CD4-positive, alpha-beta T cell (primary cell): Measurements from ENCODE around the gene ZNF627. TPM values are rescaled to one million over a fixed set of nuclear protein-coding genes. Genes with fewer than 3 reads are reported as not detected.

Experiments
- ATAC-seq: fragments of 200-7000 bp; cut with Tn5 transposase; one replicate; pipeline ENCODE4 v1.10.0; 2022; ENCODE audit warnings: mild to moderate bottlenecking; ENCODE audit not compliant: poor library complexity
- CTCF ChIA-PET: fragments of 350-600 bp; sonication (Branson Sonifier 250); formaldehyde crosslinking; loops from one replicate; lab custom pipeline; 2021; ENCODE audit warnings: antibody characterized with exemption, inconsistent platforms; lab: Charles Lee
- POLR2A ChIA-PET: fragments of 350-600 bp; sonication (Branson Sonifier 250); formaldehyde crosslinking; loops from one replicate; lab custom pipeline; 2021; ENCODE audit warnings: antibody characterized with exemption, inconsistent platforms; lab: Charles Lee
- DNase-seq, 14 experiments: peaks; one replicate each; pipeline ENCODE4 v3.0.0-alpha.2; 2013 to 2020; ENCODE audit warnings: mixed read lengths in 2 of 14
- H3K27ac ChIP-seq, 2 donors: one replicate each; pipeline versions ENCODE4 v1.5.1 to v1.7.0; 2013; ENCODE audit warnings: low read length in 2 of 2, low read depth in 1 of 2, mild to moderate bottlenecking in 1 of 2
- H3K27me3 ChIP-seq, 2 experiments: 1 replicate in 1 of 2; 2 replicates in 1 of 2; pipeline versions ENCODE4 v1.6.1 to v1.7.0; 2013; ENCODE audit warnings: low read length in 2 of 2, control low read depth in 1 of 2, mild to moderate bottlenecking in 1 of 2, moderate library complexity in 1 of 2; ENCODE audit not compliant: insufficient read depth in 2 of 2, control insufficient read depth in 1 of 2
- H3K36me3 ChIP-seq: one replicate; pipeline ENCODE4 v1.6.1; 2013; ENCODE audit warnings: low read length, control low read depth; ENCODE audit not compliant: insufficient read depth
- H3K4me1 ChIP-seq: one replicate; pipeline ENCODE4 v1.6.1; 2013; ENCODE audit warnings: low read length, control low read depth; ENCODE audit not compliant: insufficient read depth
- H3K4me3 ChIP-seq: one replicate; pipeline ENCODE4 v1.5.1; 2013; ENCODE audit warnings: mild to moderate bottlenecking, low read length, moderate library complexity
- H3K9me3 ChIP-seq, 2 experiments: 1 replicate in 1 of 2; 2 replicates in 1 of 2; pipeline versions ENCODE4 v1.6.1 to v1.7.0; 2013; ENCODE audit warnings: low read length in 2 of 2, mild to moderate bottlenecking in 2 of 2, control low read depth in 1 of 2, moderate library complexity in 1 of 2; ENCODE audit not compliant: control insufficient read depth in 1 of 2, insufficient read depth in 1 of 2
- H3K27ac Mint-ChIP-seq: one replicate; pipeline ENCODE4 v1.8.0; 2020; ENCODE audit warnings: mixed read lengths
- H3K27me3 Mint-ChIP-seq: one replicate; pipeline ENCODE4 v1.8.0; 2021; ENCODE audit warnings: mixed read lengths
- H3K36me3 Mint-ChIP-seq: one replicate; pipeline ENCODE4 v1.8.0; 2021; ENCODE audit warnings: low read depth, mixed read lengths
- H3K4me1 Mint-ChIP-seq: one replicate; pipeline ENCODE4 v1.8.0; 2021; ENCODE audit warnings: low read depth, mixed read lengths
- H3K4me3 Mint-ChIP-seq: one replicate; pipeline ENCODE4 v1.8.0; 2020; ENCODE audit warnings: mild to moderate bottlenecking, mixed read lengths
- H3K9me3 Mint-ChIP-seq: one replicate; pipeline ENCODE4 v1.8.0; 2020; ENCODE audit warnings: mixed read lengths
- intact Hi-C, 2 experiments: fragments of 100-400 bp; cut with DNase I in 1 of 2; cut with micrococcal nuclease in 1 of 2; formaldehyde crosslinking; loops; one replicate each; pipeline versions ENCODE4 v1.15.1 to v1.9.0; 2023 to 2025; cut with DNase I, micrococcal nuclease
- total RNA-seq, 174 experiments: library from RNA in 2 of 174; stranded (reverse) in 2 of 174; gene quantifications; one replicate each; pipeline ENCODE4 v1.2.3 and lab custom pipeline; 2021 to 2026
- TF ChIP-seq, protein P1 (sequence below): fragments of 200-600 bp; IDR thresholded peaks from one replicate; pipeline ENCODE4 v1.8.0; 2022; ENCODE audit warnings: antibody characterized with exemption, mild to moderate bottlenecking

The ZNF627 gene
- total RNA-seq, 2 experiments from 2014 or later: 11.7 to 12.7 TPM

DNA sequence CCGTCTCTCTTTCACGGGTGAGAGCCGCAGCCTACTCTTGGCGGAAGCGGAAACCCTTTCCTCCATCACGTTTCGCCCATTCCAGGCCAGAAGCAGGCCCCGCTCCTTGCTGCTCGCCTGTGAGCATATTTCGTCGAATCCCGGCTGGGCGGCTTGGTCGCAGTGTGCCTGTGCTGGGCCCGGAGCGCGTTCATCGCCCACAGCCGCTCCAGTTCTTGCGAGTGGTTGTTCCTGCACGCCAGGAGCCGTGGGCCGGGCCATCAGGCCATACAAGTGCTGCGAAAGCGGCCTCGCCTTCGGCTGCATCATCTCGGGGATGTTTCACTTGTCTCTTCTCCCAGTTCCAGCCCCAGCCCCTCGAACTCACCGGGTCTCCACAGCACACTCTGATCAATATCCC lies 65.0 kb downstream of the ZNF627 start:
- Mint-ChIP-seq H3K4me3 (no peak overlapping the region), H3K27ac (no peak overlapping the region), H3K9me3 (no peaks in the 10 kb centered on the region), H3K27me3 (no peaks in the 10 kb centered on the region), H3K36me3 (no peaks in the 10 kb centered on the region), H3K4me1 (no peaks in the 10 kb centered on the region)
- no peaks in the 10 kb centered on the region for H3K36me3 ChIP-seq
- DNase-seq (no peak), ATAC-seq (no peak)
- H3K9me3 ChIP-seq: peaks cover 0 to 8% of the 10 kb centered on the region in 2 experiments
- intact Hi-C loops: no loop called here
- no peak overlapping the region for H3K27ac ChIP-seq
- H3K4me1 ChIP-seq: no peaks in the 10 kb centered on the region
- ChIA-PET CTCF (no interaction called here), POLR2A (no interaction called here)
- H3K27me3 ChIP-seq: no peaks in the 10 kb centered on the region
- no peak overlapping the region for H3K4me3 ChIP-seq
- TF ChIP-seq, protein P1, sequence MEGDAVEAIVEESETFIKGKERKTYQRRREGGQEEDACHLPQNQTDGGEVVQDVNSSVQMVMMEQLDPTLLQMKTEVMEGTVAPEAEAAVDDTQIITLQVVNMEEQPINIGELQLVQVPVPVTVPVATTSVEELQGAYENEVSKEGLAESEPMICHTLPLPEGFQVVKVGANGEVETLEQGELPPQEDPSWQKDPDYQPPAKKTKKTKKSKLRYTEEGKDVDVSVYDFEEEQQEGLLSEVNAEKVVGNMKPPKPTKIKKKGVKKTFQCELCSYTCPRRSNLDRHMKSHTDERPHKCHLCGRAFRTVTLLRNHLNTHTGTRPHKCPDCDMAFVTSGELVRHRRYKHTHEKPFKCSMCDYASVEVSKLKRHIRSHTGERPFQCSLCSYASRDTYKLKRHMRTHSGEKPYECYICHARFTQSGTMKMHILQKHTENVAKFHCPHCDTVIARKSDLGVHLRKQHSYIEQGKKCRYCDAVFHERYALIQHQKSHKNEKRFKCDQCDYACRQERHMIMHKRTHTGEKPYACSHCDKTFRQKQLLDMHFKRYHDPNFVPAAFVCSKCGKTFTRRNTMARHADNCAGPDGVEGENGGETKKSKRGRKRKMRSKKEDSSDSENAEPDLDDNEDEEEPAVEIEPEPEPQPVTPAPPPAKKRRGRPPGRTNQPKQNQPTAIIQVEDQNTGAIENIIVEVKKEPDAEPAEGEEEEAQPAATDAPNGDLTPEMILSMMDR: no peak

DNA sequence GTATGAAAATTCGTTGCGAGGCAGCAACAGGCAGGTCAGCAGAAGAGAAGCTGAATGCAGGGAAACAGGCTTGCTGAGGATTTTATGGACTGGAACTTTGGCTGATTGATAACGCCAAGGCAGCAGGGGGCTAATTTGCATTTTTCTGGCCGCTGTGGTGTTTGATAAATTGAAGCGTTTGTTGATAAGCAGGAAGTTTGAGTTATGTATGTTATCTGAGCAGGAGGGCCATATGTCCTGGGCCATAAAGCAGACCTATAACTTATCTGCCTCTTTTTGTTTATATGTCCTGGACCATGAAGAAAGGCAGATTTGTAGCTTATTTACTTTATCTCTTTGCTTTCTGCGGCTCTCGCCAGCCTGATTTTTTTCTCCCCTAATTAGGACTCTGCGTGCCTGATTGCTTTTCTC lies 65.9 kb downstream of the ZNF627 start:
- no peak overlapping the region for H3K27ac Mint-ChIP-seq
- no peaks in the 10 kb centered on the region for H3K36me3 ChIP-seq

More for the DNA sequence above, 65.9 kb downstream of the ZNF627 start:
- ATAC-seq (no peak), DNase-seq (no peak)
- intact Hi-C loops: no loop called here
- Mint-ChIP-seq H3K27me3 (no peaks in the 10 kb centered on the region), H3K4me3 (no peak overlapping the region), H3K4me1 (no peaks in the 10 kb centered on the region), H3K36me3 (no peaks in the 10 kb centered on the region), H3K9me3 (no peaks in the 10 kb centered on the region)
- ChIA-PET CTCF (no interaction called here), POLR2A (no interaction called here)
- H3K9me3 ChIP-seq: peaks cover 0 to 8% of the 10 kb centered on the region in 2 experiments
- no peaks in the 10 kb centered on the region for H3K4me1 ChIP-seq
- no peaks in the 10 kb centered on the region for H3K27me3 ChIP-seq
- TF ChIP-seq, protein P1: no peak
- H3K4me3 ChIP-seq: no peak overlapping the region
- no peak overlapping the region for H3K27ac ChIP-seq

Other genes with a start within 250 kb of the ZNF627 start
- gene PLPPR2, start 242.1 kb upstream of the ZNF627 start, total RNA-seq: 1 to 10 TPM; 8.2 TPM
- 1 to 10 TPM; 2.6 to 2.7 TPM for gene SWSAP1, start 222.8 kb upstream of the ZNF627 start, total RNA-seq
- gene EPOR, start 213.2 kb upstream of the ZNF627 start, total RNA-seq: 10 to 100 TPM; 10.9 to 11.3 TPM
- gene RGL3, start 178.2 kb upstream of the ZNF627 start, total RNA-seq: not detected
- not detected for gene ODAD3, start 162.4 kb upstream of the ZNF627 start, total RNA-seq
- 100 to 1,000 TPM; 257 to 260 TPM for gene PRKCSH, start 161.8 kb upstream of the ZNF627 start, total RNA-seq
- gene ELAVL3, start 116.4 kb upstream of the ZNF627 start, total RNA-seq: under 1 TPM in 1 of 2 experiments, not detected in 1; 0.66 TPM
- 1 to 10 TPM; 7.4 to 7.5 TPM for gene ZNF653, start 91.6 kb upstream of the ZNF627 start, total RNA-seq
- 10 to 100 TPM; 27.2 to 27.4 TPM for gene ECSIT, start 68.3 kb upstream of the ZNF627 start, total RNA-seq
- gene CNN1, start 58.6 kb upstream of the ZNF627 start, total RNA-seq: not detected
- 10 to 100 TPM; 31.8 to 33.2 TPM for gene ELOF1, start 38.3 kb upstream of the ZNF627 start, total RNA-seq
- 10 to 100 TPM; 13.4 to 15.3 TPM for gene ACP5, start 19.8 kb upstream of the ZNF627 start, total RNA-seq
- 1 to 10 TPM; 1.7 to 2.2 TPM for gene ZNF823, start 141.5 kb downstream of the ZNF627 start, total RNA-seq
- 1 to 10 TPM; 2.6 to 4.1 TPM for gene ZNF441, start 169.5 kb downstream of the ZNF627 start, total RNA-seq
- 1 to 10 TPM in 1 of 2 experiments, under 1 TPM in 1; 0.41 to 1.1 TPM for gene ZNF491, start 201.0 kb downstream of the ZNF627 start, total RNA-seq
- gene ZNF440, start 216.8 kb downstream of the ZNF627 start, total RNA-seq: 1 to 10 TPM; 5.8 to 6.8 TPM